Cardiac atrium fibroblast (primary cell): Measurements from ENCODE around the gene CWC25. TPM values are rescaled to one million over a fixed set of nuclear protein-coding genes. Genes with fewer than 3 reads are reported as not detected.

Experiments used
- total RNA-seq: library from RNA; depleted of rRNA; stranded (reverse); fragments of >200 nt; gene quantifications from 2 replicates; pipeline ENCODE4 v1.2.3, GENCODE V29; 2015

The CWC25 gene
- 5.2 and 13.5 TPM in 2 replicates for total RNA-seq

GRCh38 chr17:38824899-38825761 is at the start of gene CWC25:
Gene CWC25 (minus strand): TSS chr17:38825321. CDS start chr17:38825183, 138 bp downstream.

GRCh38 chr17:38869526-38870258 is 44.6 kb upstream of the CWC25 start, which contains the start of gene LASP1:
Gene LASP1 (plus strand): TSS chr17:38870058. CDS start chr17:38870190, 132 bp downstream.

GRCh38 chr17:38853292-38854219 is 28.4 kb upstream of the CWC25 start, which contains the start of gene RPL23:
Gene RPL23 (minus strand): TSS chr17:38853721. CDS start chr17:38853710, 11 bp downstream.

GRCh38 chr17:38799501-38800236 is 25.5 kb downstream of the CWC25 start, which contains the start of gene PIP4K2B:
Gene PIP4K2B (minus strand): TSS chr17:38799556. CDS start chr17:38799424, 132 bp downstream.

GRCh38 chr17:38752308-38753070 is 72.6 kb downstream of the CWC25 start, which contains the start of gene PSMB3:
Gene PSMB3 (plus strand): TSS chr17:38752741. CDS start chr17:38752827, 86 bp downstream.

Other genes with a start within 250 kb of the CWC25 start
- gene SRCIN1, start 219.4 kb downstream of the CWC25 start, total RNA-seq: not detected in 2 replicates
- 5.0 and 8.1 TPM in 2 replicates for gene EPOP, start 150.4 kb downstream of the CWC25 start, total RNA-seq
- gene MLLT6, start 120.0 kb downstream of the CWC25 start, total RNA-seq: 13.3 and 17.1 TPM in 2 replicates
- 5.8 and 19.0 TPM in 2 replicates for gene CISD3, start 95.0 kb downstream of the CWC25 start, total RNA-seq
- gene PCGF2, start 77.0 kb downstream of the CWC25 start, total RNA-seq: 2.9 and 4.7 TPM in 2 replicates
- gene PSMB3, start 72.6 kb downstream of the CWC25 start, total RNA-seq: 158 and 179 TPM in 2 replicates
- 53.4 and 55.6 TPM in 2 replicates for gene PIP4K2B, start 25.8 kb downstream of the CWC25 start, total RNA-seq
- 1,484 and 1,693 TPM in 2 replicates for gene RPL23, start 28.4 kb upstream of the CWC25 start, total RNA-seq
- 327 and 332 TPM in 2 replicates for gene LASP1, start 44.7 kb upstream of the CWC25 start, total RNA-seq
- gene FBXO47, start 142.1 kb upstream of the CWC25 start, total RNA-seq: not detected in 2 replicates